ENCODE measurements around the gene BCAS3. TPM values are rescaled to one million over a fixed set of nuclear protein-coding genes. Genes with fewer than 3 reads are reported as not detected.

BCAS3 gene
- total RNA-seq, 4 donors from 2014 or later: 21.7 to 42.2 (median 23.0) TPM

DNA sequence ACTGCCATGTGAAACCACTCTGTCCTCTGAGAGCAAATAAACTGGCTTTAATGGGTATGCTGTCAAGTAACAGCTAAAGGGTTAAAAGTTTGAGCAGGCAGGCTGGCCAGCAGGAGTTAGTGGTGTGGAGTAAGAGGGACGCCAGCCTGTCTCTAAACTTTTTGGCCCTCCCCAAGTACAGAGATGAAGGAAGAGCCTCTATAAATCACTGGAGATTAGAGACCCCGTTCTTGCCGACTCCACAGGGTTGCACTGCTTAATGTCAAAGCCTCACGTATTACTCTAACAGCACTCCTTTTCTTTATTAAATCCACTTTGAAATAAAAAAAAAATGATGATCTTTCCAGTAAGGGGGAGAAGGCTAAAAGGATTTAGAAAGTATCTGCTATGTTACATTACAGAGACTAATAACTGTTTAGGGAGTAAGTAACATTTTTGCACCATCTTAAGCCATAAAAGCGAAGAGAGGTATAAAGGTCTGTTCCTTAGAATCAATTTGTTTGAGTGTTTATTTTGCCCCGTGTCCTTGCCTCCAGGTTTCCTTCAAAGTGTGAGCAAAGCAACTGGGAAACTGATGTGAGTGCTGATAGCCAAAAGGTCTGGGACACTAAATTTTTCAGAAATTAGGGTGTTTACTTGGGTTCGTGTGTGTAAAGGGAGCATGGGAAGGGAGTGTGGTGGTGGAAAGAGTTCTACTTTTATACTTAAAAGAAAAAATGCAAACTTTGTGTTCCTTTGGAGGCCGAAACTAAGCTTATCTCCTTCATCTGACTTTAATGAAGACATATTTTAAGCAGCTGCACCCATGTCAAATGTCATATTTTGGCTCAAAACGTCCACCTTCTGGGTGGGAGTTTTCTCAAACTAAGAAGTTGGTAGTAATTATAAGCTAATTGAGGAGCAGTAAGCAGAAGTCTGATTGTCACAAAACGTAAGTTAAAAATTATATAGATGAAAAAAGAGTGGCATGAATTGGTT lies 612.0 kb downstream of the BCAS3 start:
- TF ChIP-seq, protein P1, sequence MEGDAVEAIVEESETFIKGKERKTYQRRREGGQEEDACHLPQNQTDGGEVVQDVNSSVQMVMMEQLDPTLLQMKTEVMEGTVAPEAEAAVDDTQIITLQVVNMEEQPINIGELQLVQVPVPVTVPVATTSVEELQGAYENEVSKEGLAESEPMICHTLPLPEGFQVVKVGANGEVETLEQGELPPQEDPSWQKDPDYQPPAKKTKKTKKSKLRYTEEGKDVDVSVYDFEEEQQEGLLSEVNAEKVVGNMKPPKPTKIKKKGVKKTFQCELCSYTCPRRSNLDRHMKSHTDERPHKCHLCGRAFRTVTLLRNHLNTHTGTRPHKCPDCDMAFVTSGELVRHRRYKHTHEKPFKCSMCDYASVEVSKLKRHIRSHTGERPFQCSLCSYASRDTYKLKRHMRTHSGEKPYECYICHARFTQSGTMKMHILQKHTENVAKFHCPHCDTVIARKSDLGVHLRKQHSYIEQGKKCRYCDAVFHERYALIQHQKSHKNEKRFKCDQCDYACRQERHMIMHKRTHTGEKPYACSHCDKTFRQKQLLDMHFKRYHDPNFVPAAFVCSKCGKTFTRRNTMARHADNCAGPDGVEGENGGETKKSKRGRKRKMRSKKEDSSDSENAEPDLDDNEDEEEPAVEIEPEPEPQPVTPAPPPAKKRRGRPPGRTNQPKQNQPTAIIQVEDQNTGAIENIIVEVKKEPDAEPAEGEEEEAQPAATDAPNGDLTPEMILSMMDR (IDR thresholded peaks at IDR 0.05; ENCODE audit: low read depth): peak; percentile 61

DNA sequence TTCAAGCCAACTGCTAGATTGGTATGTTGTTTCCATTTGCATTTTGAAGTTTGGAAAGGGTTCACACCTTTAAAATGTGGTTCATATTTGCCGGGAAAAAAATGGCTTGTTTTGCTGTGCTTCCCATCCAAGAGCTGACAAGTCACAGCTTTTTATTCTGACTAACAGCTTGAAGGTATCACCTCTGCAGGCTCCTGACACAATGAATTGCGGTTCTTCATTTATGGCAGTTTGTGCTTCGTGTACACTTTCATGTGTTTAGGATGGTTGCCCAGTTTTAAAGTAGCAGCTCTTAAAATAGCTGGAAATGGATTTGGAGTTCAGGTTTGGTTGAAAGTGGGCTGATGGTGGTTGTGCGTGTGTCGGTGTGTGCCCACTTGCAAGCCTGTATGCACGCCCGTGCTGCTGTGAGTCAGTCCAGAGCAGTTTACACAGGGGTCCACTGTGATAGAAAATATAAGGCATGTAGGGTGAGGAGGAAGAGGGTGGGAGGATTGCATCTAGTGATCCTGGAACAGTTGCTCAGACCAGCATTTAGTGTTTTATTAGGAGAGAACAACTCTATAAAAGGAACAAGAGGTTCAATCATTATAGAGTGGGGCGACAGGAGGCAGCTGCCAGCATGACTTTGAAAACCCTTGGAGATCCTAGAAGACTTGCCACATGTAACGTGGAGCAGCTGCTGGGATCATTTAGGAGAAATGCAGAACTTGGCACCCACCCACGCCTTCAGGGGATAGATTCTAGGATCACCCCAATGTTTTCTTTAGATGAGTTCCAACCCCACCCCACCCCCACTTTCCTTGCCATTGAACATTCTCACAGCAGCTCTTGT lies 614.0 kb downstream of the BCAS3 start:
- TF ChIP-seq, protein P1 (IDR thresholded peaks at IDR 0.05; ENCODE audit: low read depth): no peak

DNA sequence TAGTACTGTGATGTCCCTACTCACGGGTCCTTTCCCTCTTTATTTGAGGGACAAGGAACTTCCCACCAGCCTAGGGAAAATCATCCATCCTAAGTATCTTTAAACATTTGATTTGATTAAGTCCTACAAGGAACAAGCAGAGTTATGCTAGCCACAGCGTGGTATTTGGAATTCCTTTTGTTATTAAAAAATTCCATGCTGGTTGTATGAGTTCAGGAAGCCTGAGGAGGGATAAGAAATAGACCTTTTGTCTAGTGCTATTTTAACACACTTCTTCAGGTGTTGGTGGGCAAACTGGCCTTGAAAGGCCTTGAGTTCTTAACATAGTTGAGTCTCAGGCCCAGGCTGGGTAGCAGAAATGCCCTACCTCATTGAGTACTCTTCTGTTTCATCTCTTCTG lies 616.6 kb downstream of the BCAS3 start:
- TF ChIP-seq, protein P1 (IDR thresholded peaks at IDR 0.05; ENCODE audit: low read depth): no peak

DNA sequence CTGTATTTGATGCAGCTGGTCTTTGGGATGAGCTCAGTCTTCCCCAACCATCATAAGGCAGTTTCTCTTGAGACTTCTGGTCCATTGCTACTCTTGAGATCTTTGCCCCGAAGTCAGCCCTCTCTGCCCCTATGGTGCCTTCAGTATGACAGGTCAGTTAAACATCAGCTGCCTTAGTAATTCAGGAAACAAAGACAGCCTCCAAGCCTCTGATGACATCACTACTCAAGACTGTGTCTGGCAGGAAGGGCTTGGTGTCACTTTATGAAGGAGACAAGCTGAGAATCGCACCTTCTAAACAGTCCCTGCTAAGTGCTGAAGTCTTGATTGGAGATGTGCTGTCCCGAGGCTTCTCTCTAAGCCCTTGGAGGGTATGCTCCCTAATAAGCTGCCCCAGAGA lies 617.1 kb downstream of the BCAS3 start:
- TF ChIP-seq, protein P1 (IDR thresholded peaks at IDR 0.05; ENCODE audit: low read depth): no peak

DNA sequence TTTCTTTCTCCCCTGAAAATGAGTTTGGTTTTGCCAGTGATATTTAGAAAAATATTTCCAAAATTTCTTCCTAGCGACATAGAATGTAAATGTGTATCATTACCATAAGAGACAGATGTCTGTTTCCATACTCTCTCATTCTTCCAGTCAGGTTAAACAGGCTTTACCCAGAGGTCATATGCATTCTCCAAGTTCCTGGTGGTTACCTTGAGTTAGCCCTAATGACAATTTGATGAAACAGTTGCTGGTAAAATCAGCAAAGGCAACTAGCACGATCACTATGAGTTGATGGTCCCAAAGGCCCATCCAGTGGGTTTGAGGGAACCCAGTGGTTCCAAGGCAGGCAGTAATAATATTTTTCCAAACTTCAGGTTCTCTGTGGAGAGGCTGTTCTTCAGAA lies 618.4 kb downstream of the BCAS3 start:
- TF ChIP-seq, protein P1 (IDR thresholded peaks at IDR 0.05; ENCODE audit: low read depth): no peak

DNA sequence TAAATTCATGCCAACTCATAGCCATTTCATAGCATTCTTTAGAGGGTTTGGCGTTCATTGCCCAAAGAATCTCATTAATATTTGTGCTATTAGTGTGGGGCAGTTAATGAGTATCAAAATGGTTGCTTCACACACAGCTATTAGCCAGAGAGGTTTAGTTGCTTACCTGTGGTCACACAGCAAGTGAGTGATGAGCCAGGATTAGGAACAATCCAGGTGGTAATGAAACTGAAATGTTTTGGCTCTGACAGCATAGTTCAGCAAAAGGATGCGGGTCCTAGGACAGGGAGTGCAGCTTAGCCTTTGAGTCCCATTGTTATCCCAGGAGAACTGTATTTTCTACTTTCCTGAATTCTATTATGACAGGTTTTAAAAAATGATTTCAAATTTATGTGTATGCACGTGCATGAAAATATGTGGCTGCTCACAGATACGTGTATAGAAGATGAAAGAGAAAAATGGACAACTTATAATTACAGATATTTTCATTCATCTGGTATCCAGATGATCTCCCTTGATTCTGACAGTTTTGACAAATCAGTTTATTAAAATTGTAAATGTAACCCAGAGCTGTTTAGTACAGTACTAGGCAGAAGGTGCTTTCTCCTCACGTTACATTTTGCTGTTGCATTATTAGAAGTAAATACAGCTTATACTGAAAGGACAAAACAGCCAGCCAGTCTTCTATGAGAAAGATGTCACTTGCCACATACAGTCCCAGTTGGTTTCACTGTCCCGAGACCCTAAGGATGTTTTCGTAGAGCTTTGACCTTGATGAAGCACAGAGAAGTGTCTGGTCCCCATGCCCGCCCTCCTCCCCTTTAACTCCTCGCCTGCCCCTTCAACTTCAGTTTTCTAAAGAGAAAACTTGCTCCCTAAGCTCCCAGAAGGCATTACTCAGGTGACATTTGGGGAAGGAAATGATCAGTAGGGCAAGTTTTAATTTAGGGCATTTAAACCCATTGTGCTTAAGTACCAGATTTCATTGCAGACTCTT lies 622.2 kb downstream of the BCAS3 start:
- TF ChIP-seq, protein P1 (IDR thresholded peaks at IDR 0.05; ENCODE audit: low read depth): no peak
